Measurements from ENCODE around the gene PPM1F. TPM values are rescaled to one million over a fixed set of nuclear protein-coding genes. Genes with fewer than 3 reads are reported as not detected.

The PPM1F gene
- polyA plus RNA-seq, 4 donors: 33.8 to 44.9 (median 41.1) TPM

- DNase-seq (ENCODE audit: low read depth in 4 of 4, low spot score in 2 of 4): no peak
Observed at GRCh38 chr22:21977814-21978213, 25.2 kb upstream of the PPM1F start.

- DNase-seq (ENCODE audit: low read depth in 4 of 4, low spot score in 2 of 4): no peak
Observed at GRCh38 chr22:21975854-21976345, 23.3 kb upstream of the PPM1F start.

- no peak for DNase-seq (ENCODE audit: low read depth in 4 of 4, low spot score in 2 of 4)
Observed at GRCh38 chr22:21975273-21975672, 22.6 kb upstream of the PPM1F start.

GRCh38 chr22:21974058-21974649, 21.5 kb upstream of the PPM1F start:
- DNase-seq (ENCODE audit: low read depth in 4 of 4, low spot score in 2 of 4): no peak

- DNase-seq (ENCODE audit: low read depth in 4 of 4, low spot score in 2 of 4): no peak
Observed at GRCh38 chr22:21972806-21973205, 20.2 kb upstream of the PPM1F start.

GRCh38 chr22:21972293-21972779, 19.7 kb upstream of the PPM1F start:
- no peak for DNase-seq (ENCODE audit: low read depth in 4 of 4, low spot score in 2 of 4)

- DNase-seq (ENCODE audit: low read depth in 4 of 4, low spot score in 2 of 4): no peak
Observed at GRCh38 chr22:21971858-21972275, 19.2 kb upstream of the PPM1F start.

GRCh38 chr22:21970800-21971617, 18.4 kb upstream of the PPM1F start:
- no peak for DNase-seq (ENCODE audit: low read depth in 4 of 4, low spot score in 2 of 4)

- DNase-seq (ENCODE audit: low read depth in 4 of 4, low spot score in 2 of 4): no peak
Observed at GRCh38 chr22:21970037-21970799, 17.6 kb upstream of the PPM1F start.

- DNase-seq (ENCODE audit: low read depth in 4 of 4, low spot score in 2 of 4): no peak
Observed at GRCh38 chr22:21968452-21969129, 15.9 kb upstream of the PPM1F start.

- DNase-seq (ENCODE audit: low read depth in 4 of 4, low spot score in 2 of 4): no peak
Observed at GRCh38 chr22:21967693-21968271, 15.1 kb upstream of the PPM1F start.

- DNase-seq (ENCODE audit: low read depth in 4 of 4, low spot score in 2 of 4): no peak
Observed at GRCh38 chr22:21966643-21967516, 14.2 kb upstream of the PPM1F start.

- DNase-seq (ENCODE audit: low read depth in 4 of 4, low spot score in 2 of 4): no peak
Observed at GRCh38 chr22:21965762-21966288, 13.2 kb upstream of the PPM1F start.

GRCh38 chr22:21964918-21965484, 12.4 kb upstream of the PPM1F start:
- DNase-seq (ENCODE audit: low read depth in 4 of 4, low spot score in 2 of 4): no peak

- no peak for DNase-seq (ENCODE audit: low read depth in 4 of 4, low spot score in 2 of 4)
Observed at GRCh38 chr22:21964234-21964633, 11.6 kb upstream of the PPM1F start.

- DNase-seq (ENCODE audit: low read depth in 4 of 4, low spot score in 2 of 4): no peak
Observed at GRCh38 chr22:21963790-21964211, 11.2 kb upstream of the PPM1F start.

GRCh38 chr22:21963286-21963685, 10.6 kb upstream of the PPM1F start:
- no peak for DNase-seq (ENCODE audit: low read depth in 4 of 4, low spot score in 2 of 4)

GRCh38 chr22:21962655-21962949, 10.0 kb upstream of the PPM1F start:
- no peak for DNase-seq (ENCODE audit: low read depth in 4 of 4, low spot score in 2 of 4)
